ENCODE data around the gene ZYG11B.

- TF ChIP-seq CTCF (IDR thresholded peaks at IDR 0.05) (no peak), POLR2AphosphoS5 (IDR thresholded peaks at IDR 0.05) (no peak)
These were observed 131.2 kb downstream of the ZYG11B start for GRCh38 chr1:52857443-52857842.

All from breast epithelium (tissue), 3 donors.